CD4-positive, alpha-beta T cell (primary cell): Measurements from ENCODE around the gene CNPY3. TPM values are rescaled to one million over a fixed set of nuclear protein-coding genes. Genes with fewer than 3 reads are reported as not detected.

Experiments used
- ATAC-seq: fragments of 200-7000 bp; cut with Tn5 transposase; one replicate; pipeline ENCODE4 v1.10.0; 2022; ENCODE audit warnings: mild to moderate bottlenecking; ENCODE audit not compliant: poor library complexity
- CTCF ChIA-PET: fragments of 350-600 bp; sonication (Branson Sonifier 250); formaldehyde crosslinking; loops from one replicate; lab custom pipeline; 2021; ENCODE audit warnings: antibody characterized with exemption, inconsistent platforms; lab: Charles Lee
- POLR2A ChIA-PET: fragments of 350-600 bp; sonication (Branson Sonifier 250); formaldehyde crosslinking; loops from one replicate; lab custom pipeline; 2021; ENCODE audit warnings: antibody characterized with exemption, inconsistent platforms; lab: Charles Lee
- DNase-seq, 14 experiments: peaks; one replicate each; pipeline ENCODE4 v3.0.0-alpha.2; 2013 to 2020; ENCODE audit warnings: mixed read lengths in 2 of 14
- H3K27ac ChIP-seq, 2 donors: one replicate each; pipeline versions ENCODE4 v1.5.1 to v1.7.0; 2013; ENCODE audit warnings: low read length in 2 of 2, low read depth in 1 of 2, mild to moderate bottlenecking in 1 of 2
- H3K27me3 ChIP-seq, 2 experiments: 1 replicate in 1 of 2; 2 replicates in 1 of 2; pipeline versions ENCODE4 v1.6.1 to v1.7.0; 2013; ENCODE audit warnings: low read length in 2 of 2, control low read depth in 1 of 2, mild to moderate bottlenecking in 1 of 2, moderate library complexity in 1 of 2; ENCODE audit not compliant: insufficient read depth in 2 of 2, control insufficient read depth in 1 of 2
- H3K36me3 ChIP-seq: one replicate; pipeline ENCODE4 v1.6.1; 2013; ENCODE audit warnings: low read length, control low read depth; ENCODE audit not compliant: insufficient read depth
- H3K4me1 ChIP-seq: one replicate; pipeline ENCODE4 v1.6.1; 2013; ENCODE audit warnings: low read length, control low read depth; ENCODE audit not compliant: insufficient read depth
- H3K4me3 ChIP-seq: one replicate; pipeline ENCODE4 v1.5.1; 2013; ENCODE audit warnings: mild to moderate bottlenecking, low read length, moderate library complexity
- H3K9me3 ChIP-seq, 2 experiments: 1 replicate in 1 of 2; 2 replicates in 1 of 2; pipeline versions ENCODE4 v1.6.1 to v1.7.0; 2013; ENCODE audit warnings: low read length in 2 of 2, mild to moderate bottlenecking in 2 of 2, control low read depth in 1 of 2, moderate library complexity in 1 of 2; ENCODE audit not compliant: control insufficient read depth in 1 of 2, insufficient read depth in 1 of 2
- H3K27ac Mint-ChIP-seq: one replicate; pipeline ENCODE4 v1.8.0; 2020; ENCODE audit warnings: mixed read lengths
- H3K27me3 Mint-ChIP-seq: one replicate; pipeline ENCODE4 v1.8.0; 2021; ENCODE audit warnings: mixed read lengths
- H3K36me3 Mint-ChIP-seq: one replicate; pipeline ENCODE4 v1.8.0; 2021; ENCODE audit warnings: low read depth, mixed read lengths
- H3K4me1 Mint-ChIP-seq: one replicate; pipeline ENCODE4 v1.8.0; 2021; ENCODE audit warnings: low read depth, mixed read lengths
- H3K4me3 Mint-ChIP-seq: one replicate; pipeline ENCODE4 v1.8.0; 2020; ENCODE audit warnings: mild to moderate bottlenecking, mixed read lengths
- H3K9me3 Mint-ChIP-seq: one replicate; pipeline ENCODE4 v1.8.0; 2020; ENCODE audit warnings: mixed read lengths
- CTCF ChIP-seq: fragments of 200-600 bp; IDR thresholded peaks from one replicate; pipeline ENCODE4 v1.8.0; 2022; ENCODE audit warnings: antibody characterized with exemption, mild to moderate bottlenecking
- intact Hi-C, 2 experiments: fragments of 100-400 bp; cut with DNase I in 1 of 2; cut with micrococcal nuclease in 1 of 2; formaldehyde crosslinking; loops; one replicate each; pipeline versions ENCODE4 v1.15.1 to v1.9.0; 2023 to 2025; cut with DNase I, micrococcal nuclease
- total RNA-seq, 174 experiments: library from RNA in 2 of 174; stranded (reverse) in 2 of 174; gene quantifications; one replicate each; pipeline ENCODE4 v1.2.3 and lab custom pipeline; 2021 to 2026

The CNPY3 gene
- total RNA-seq, 2 experiments from 2014 or later, result 41.2 to 43.8 TPM

GRCh38 chr6:42938428-42938796, 9.1 kb downstream of the CNPY3 start:
- H3K36me3 Mint-ChIP-seq, result peaks cover 77% of the 10 kb centered on the region
- DNase-seq (no peak), ATAC-seq (no peak)
- POLR2A ChIA-PET, result interaction anchor here (1.4 kb wide), 1 partner anchor 9 kb away, joined by 6 read pairs; the partner anchor contains the start of gene CNPY3
- Histone ChIP-seq H3K4me1 (peaks cover 23% of the 10 kb centered on the region), H3K9me3 (no peaks in the 10 kb centered on the region), H3K27ac (no peak overlapping the region), H3K4me3 (no peak overlapping the region), H3K36me3 (peaks cover 75% of the 10 kb centered on the region), H3K27me3 (no peaks in the 10 kb centered on the region)
- H3K27ac Mint-ChIP-seq, result no peak overlapping the region
- no peaks in the 10 kb centered on the region for H3K9me3 Mint-ChIP-seq
- no peaks in the 10 kb centered on the region for H3K27me3 Mint-ChIP-seq
- CTCF ChIA-PET, result no interaction called here
- intact Hi-C loops, result no loop called here
- no peak overlapping the region for H3K4me3 Mint-ChIP-seq
- no peak for TF ChIP-seq CTCF
- H3K4me1 Mint-ChIP-seq, result peaks cover 12% of the 10 kb centered on the region

- ChIA-PET POLR2A (interaction anchor here (1.2 kb wide), 1 partner anchor 10 kb away, joined by 6 read pairs; the partner anchor contains the start of gene CNPY3), CTCF (no interaction called here)
- peaks cover 77% of the 10 kb centered on the region for H3K36me3 ChIP-seq
- Mint-ChIP-seq H3K4me3 (no peak overlapping the region), H3K27me3 (no peaks in the 10 kb centered on the region), H3K27ac (no peak overlapping the region), H3K4me1 (peaks cover 9% of the 10 kb centered on the region), H3K36me3 (peaks cover 77% of the 10 kb centered on the region), H3K9me3 (no peaks in the 10 kb centered on the region)
- no peaks in the 10 kb centered on the region for H3K9me3 ChIP-seq
- no peak for TF ChIP-seq CTCF
- ATAC-seq (no peak), DNase-seq (no peak)
- H3K27me3 ChIP-seq, result no peaks in the 10 kb centered on the region
- intact Hi-C loops, result no loop called here
- H3K4me3 ChIP-seq, result no peak overlapping the region
- H3K27ac ChIP-seq, result no peak overlapping the region
- peaks cover 17% of the 10 kb centered on the region for H3K4me1 ChIP-seq
Observed at GRCh38 chr6:42938987-42939809, 9.9 kb downstream of the CNPY3 start.

- CTCF ChIA-PET, result no interaction called here
- no peaks in the 10 kb centered on the region for H3K27me3 ChIP-seq
- intact Hi-C loops, result no loop called here
- TF ChIP-seq CTCF, result no peak
- H3K4me1 ChIP-seq, result peaks cover 11% of the 10 kb centered on the region
- H3K27ac ChIP-seq, result no peak overlapping the region
- Mint-ChIP-seq H3K36me3 (peaks cover 77% of the 10 kb centered on the region), H3K9me3 (no peaks in the 10 kb centered on the region), H3K4me1 (peaks cover 9% of the 10 kb centered on the region), H3K4me3 (no peak overlapping the region), H3K27ac (no peak overlapping the region), H3K27me3 (no peaks in the 10 kb centered on the region)
- POLR2A ChIA-PET, result interaction anchor here (1.2 kb wide), 1 partner anchor 10 kb away, joined by 6 read pairs; the partner anchor contains the start of gene CNPY3
- no peak overlapping the region for H3K4me3 ChIP-seq
- ATAC-seq (no peak), DNase-seq (no peak)
- H3K9me3 ChIP-seq, result no peaks in the 10 kb centered on the region
- H3K36me3 ChIP-seq, result peaks cover 75% of the 10 kb centered on the region
Observed at GRCh38 chr6:42939810-42940167, 10.5 kb downstream of the CNPY3 start.
